Fibroblast of mammary gland (primary cell): ENCODE results near the gene CCDC6.
A peak's percentile ranks its signal among the peaks of the same experiment; 100 is the strongest.
"Not testable (repeated sequence)": the region's sequence is repeated elsewhere in the genome, so short reads cannot be mapped to it uniquely, and the experiment has no call there.

ENCODE experiments used
- DNase-seq: peaks from one replicate; pipeline ENCODE4 v3.0.0-alpha.2; 2010; ENCODE audit warnings: low read depth
- H3K4me3 ChIP-seq: 2 replicates; pipeline ENCODE4 v1.5.1; 2011; ENCODE audit warnings: low read depth, mild to moderate bottlenecking, low read length, moderate library complexity; ENCODE audit not compliant: control insufficient read depth
- TF ChIP-seq, protein P1 (sequence below): conservative IDR thresholded peaks from 2 replicates; pipeline ENCODE4 v1.5.1; 2011; ENCODE audit warnings: low read depth, low read length, inconsistent platforms; ENCODE audit not compliant: control insufficient read depth, insufficient read depth

The CCDC6 gene

DNA sequence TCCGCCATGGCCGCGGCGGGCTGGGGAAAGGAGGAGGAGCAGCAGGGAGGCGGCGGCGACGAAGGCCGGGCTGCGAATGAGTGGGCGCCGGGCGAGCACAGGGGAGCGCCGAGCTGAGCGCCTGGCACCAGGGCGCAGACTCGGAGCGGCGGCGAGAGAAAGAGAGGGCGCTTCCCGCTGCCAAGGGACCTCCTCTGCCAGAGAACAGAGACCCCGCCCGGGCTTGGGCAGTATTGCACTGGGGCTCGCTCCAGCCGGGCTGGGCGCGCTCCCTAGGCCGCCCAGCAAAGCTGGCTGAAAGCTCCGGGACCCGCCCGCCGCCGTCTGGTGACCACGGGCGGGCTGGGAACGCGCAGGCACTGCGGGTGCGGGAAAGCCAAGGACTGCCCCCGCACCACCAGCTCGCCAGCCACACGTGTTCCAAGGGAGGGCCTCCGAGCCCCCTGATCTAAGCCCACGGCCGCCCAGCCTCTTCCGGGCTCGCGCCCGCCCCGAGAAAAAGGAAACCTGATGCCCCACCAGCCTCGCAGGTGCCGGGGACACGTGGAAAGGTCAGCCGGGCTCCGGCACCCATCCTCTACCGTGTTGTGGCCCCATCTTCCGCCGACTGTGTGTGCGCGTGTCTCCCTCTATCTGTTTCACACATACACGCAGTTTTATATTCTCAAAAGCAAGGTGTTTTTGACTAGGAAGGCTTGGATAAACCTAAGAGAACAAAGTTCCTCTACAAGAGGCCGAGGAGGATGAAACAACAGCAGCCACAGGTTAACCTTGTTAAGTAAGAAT lies at the start of gene CCDC6:
CCDC6 (minus strand) TSS at position 140 of the 786 bp plus-strand sequence; CDS start at position 8, 132 bp downstream.
- H3K4me3 ChIP-seq = peak within 1 kb of the TSS; percentile 97
- peak; percentile 86 for DNase-seq
- TF ChIP-seq, protein P1, sequence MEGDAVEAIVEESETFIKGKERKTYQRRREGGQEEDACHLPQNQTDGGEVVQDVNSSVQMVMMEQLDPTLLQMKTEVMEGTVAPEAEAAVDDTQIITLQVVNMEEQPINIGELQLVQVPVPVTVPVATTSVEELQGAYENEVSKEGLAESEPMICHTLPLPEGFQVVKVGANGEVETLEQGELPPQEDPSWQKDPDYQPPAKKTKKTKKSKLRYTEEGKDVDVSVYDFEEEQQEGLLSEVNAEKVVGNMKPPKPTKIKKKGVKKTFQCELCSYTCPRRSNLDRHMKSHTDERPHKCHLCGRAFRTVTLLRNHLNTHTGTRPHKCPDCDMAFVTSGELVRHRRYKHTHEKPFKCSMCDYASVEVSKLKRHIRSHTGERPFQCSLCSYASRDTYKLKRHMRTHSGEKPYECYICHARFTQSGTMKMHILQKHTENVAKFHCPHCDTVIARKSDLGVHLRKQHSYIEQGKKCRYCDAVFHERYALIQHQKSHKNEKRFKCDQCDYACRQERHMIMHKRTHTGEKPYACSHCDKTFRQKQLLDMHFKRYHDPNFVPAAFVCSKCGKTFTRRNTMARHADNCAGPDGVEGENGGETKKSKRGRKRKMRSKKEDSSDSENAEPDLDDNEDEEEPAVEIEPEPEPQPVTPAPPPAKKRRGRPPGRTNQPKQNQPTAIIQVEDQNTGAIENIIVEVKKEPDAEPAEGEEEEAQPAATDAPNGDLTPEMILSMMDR = peak; percentile 53

- TF ChIP-seq, protein P1 = no peak
- DNase-seq = peak; percentile 13
- no peak overlapping the region for H3K4me3 ChIP-seq
These were observed 47.9 kb upstream of the CCDC6 start for GRCh38 chr10:59954296-59954695.

DNA sequence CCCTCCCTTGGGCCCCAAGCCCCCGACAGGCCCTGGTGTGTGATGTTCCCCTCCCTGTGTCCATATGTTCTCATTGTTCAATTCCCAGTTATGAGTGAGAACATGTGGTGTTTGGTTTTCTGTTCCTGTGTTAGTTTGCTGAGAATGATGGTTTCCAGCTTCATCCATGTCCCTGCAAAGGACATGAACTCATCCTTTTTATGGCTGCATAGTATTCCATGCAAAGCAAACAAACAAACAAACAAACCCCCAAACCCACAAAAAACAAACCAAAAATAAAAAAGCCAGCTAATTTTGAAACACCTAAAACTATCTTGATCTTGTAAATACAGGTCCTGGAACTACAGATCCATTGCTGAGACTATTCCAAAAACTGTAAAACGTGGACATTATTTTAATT lies 47.4 kb upstream of the CCDC6 start:
- not testable (repeated sequence) for DNase-seq, H3K4me3 ChIP-seq

- H3K4me3 ChIP-seq = no peak overlapping the region
- TF ChIP-seq, protein P1 = no peak
- DNase-seq = no peak
These were observed 43.7 kb upstream of the CCDC6 start for GRCh38 chr10:59950105-59950504.

GRCh38 chr10:59949608-59950007 lies 43.3 kb upstream of the CCDC6 start:
- no peak for DNase-seq

GRCh38 chr10:59945991-59946390 lies 39.6 kb upstream of the CCDC6 start:
- TF ChIP-seq, protein P1 = no peak
- no peak overlapping the region for H3K4me3 ChIP-seq
- DNase-seq = no peak

More at GRCh38 chr10:59949608-59950007, 43.3 kb upstream of the CCDC6 start:
- H3K4me3 ChIP-seq = no peak overlapping the region
- TF ChIP-seq, protein P1 = no peak

- TF ChIP-seq, protein P1 = no peak
- H3K4me3 ChIP-seq = no peak overlapping the region
- DNase-seq = peak; percentile 2
These were observed 39.2 kb upstream of the CCDC6 start for GRCh38 chr10:59945590-59945989.
